Stimulated activated CD8-positive, alpha-beta memory T cell treated with anti-CD3 and anti-CD28 coated beads, Interleukin-4, amount 100 ng/mL, for 1 hour (primary cell): ENCODE measurements around the gene C1RL.
A peak's percentile ranks its signal among the peaks of the same experiment; 100 is the strongest.

ENCODE experiments used
- DNase-seq, 2 donors: peaks; one replicate each; pipeline ENCODE4 v3.0.0-alpha.2; 2020; ENCODE audit warnings: low read depth in 2 of 2, low spot score in 1 of 2

C1RL gene, protein sequence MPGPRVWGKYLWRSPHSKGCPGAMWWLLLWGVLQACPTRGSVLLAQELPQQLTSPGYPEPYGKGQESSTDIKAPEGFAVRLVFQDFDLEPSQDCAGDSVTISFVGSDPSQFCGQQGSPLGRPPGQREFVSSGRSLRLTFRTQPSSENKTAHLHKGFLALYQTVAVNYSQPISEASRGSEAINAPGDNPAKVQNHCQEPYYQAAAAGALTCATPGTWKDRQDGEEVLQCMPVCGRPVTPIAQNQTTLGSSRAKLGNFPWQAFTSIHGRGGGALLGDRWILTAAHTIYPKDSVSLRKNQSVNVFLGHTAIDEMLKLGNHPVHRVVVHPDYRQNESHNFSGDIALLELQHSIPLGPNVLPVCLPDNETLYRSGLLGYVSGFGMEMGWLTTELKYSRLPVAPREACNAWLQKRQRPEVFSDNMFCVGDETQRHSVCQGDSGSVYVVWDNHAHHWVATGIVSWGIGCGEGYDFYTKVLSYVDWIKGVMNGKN

DNA sequence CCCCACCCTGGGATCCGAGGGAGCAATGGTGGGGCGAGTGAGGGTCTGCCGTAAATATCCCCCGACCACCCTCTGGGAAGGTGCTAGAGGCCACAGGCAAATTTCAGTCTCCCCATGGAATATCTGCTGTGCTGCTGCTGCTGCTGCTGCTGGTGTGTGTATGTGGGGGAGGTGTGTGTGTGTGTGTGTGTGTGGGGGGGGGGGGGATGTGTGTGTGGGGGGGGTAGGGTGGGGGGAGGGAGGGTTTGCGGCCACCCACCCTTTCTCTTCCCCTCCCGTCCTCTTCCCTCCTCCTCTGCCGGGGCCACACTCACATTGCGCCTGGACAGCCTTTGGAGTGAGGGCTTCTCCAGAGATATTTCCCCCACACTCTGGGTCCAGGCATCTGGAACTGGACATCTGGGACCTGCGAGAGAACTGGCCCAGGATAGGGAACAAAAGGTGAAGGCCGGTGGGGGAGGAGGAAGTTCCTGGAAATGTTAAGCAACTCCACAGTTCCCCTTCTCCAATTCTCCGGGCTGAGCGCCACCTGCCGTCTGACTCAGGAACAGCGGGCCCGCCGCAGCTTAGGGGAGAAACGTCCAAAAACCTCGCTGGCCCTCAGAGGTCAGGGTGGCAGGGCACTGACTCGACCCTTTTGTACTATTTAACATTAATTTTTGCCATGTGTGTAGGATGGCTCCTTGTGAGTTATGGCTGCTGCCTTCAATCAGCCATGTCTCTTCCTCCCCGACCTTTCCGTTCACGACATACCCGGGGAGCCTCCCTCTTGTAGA is at the start of gene C1RL:
C1RL (minus strand) TSS at position 419 of the 776 bp plus-strand sequence; CDS start at position 385, 34 bp downstream.
- peak; percentile 67 to 78 for DNase-seq

DNA sequence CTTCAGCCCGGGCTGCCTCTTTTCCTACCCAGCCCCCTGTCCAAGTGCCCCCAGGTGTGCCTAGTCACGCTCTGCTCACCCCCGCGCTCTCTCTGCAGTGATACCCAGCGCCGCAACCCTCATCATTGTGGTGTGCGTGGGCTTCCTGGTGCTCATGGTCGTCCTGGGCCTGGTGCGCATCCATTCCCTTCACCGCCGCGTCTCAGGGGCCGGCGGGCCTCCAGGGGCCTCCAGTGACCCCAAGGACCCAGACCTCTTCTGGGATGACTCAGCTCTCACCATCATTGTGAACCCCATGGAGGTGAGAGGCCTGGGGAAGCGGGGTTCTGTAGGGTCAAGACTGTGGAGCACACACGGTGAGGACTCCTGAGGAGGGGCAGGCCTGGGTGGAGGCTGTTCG is 48.4 kb upstream of the C1RL start:
- DNase-seq = no peak

DNA sequence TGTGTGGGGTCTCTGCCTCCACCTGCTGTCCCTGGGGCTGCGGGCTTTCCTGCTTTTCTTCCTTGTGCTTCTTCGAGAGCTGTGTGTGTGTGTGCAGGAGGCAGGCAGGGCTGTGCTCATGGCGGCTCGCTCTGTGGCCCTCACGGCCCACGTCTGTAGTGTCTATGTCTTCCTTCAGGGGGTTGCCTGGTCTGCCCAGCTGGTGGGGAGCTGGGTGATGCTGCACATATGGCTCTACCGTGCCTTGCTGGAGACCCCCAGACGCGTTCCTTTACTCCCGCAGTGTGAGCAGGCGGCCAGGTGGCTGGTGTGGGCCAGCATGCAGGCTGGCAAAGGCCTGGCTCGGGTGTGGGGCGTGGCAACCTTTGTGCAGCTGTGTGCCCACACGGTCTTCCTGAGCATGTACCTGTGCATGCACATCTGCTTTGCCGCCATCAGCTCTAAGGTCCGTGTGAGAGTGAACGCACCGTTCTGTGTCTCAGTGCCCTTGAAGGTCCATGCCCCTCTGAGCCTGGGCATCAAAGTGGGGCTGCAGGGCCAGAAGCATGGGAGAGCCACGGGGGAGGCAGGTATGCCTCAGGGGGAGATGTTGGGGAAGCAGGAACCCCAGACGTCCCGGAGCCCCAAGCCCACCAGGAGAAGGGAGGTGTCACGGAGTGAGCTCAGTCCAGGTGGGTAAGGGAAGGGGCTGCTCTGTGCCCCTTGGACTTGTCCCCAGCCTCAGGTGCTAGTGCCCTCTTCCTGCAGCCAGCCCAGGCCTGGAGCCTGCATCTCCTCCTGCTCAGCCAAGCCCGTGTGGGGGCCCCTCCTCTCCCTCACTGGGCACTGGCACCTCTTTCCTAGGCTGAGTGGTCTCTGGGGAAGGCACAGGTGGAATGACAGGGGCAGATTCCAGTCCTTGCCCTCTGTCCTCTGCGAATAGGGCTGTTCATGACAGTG is 47.5 kb upstream of the C1RL start:
- DNase-seq = no peak

DNA sequence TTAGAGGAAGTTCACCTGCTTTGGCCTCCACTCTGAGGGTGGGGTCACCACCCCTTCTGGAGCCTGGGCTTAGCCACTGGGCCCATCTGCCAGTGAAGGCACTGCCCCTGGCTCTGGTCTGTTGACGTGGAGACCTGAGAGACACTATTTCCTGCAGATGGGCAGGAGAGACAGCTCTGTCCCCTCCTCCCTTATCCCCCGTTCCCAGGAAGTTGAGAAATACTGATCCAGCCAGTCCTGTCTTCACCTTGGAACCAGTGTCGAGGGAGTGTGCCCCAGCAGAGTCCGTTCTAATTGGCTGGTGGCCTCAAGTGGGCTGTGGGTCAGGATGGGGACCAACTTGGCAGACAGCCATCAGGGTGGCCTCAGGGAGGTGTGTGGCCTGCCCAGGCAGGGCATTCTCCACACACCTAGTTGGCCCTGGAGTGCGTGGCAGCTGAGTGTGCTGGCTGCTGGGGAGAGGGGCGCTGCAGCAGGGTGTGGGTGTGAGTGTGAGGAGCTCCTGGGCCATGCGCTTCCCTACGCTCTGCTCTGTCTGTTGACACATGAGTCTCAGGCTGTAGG is 46.5 kb upstream of the C1RL start:
- no peak for DNase-seq

DNA sequence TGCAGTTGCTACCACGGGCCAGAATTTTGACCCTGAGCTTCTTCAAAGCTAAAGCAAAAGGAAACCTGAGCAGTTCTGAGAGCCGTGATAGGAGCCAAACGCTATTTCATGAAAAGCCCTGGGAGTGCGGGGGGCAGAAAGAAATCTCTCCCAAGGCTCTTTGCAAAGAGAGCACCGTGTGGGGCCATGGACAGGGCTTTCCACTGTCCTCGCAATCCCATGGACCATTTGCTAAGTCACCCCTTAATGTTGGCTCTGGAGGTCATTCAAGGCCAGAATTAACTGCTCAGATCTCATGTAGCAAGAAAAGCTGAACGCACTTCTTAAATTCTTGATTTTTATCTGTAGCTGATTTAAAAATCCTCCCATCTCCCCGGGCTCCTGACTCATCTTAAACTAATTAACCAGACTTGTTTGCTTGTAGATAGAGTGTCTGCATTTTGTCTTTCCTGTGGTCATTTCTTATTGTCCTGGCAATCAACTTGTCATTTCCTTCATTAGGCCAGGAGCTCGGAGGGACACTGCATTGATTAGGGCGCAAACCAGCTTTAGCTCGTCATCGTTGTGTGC is 46.0 kb upstream of the C1RL start:
- DNase-seq = no peak

DNA sequence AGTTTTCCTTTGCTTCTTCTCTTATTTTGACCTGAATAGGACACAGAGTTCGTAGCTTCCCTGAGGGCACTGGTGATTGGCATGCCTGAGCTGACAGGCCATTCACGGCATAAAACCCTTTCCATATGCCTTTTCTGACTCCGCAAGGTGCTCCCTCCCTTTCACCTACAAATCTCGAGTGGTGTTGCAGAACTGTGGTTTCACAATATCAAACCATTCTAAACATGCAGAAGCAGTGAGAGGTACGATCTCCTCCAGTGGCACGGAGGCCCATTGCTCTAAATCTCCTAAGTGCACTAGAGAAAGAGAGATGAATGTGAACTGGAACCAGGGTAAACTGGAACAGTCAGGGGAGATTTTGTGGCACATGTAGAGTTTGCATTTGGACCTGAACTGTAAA is 45.0 kb upstream of the C1RL start:
- DNase-seq = no peak

DNA sequence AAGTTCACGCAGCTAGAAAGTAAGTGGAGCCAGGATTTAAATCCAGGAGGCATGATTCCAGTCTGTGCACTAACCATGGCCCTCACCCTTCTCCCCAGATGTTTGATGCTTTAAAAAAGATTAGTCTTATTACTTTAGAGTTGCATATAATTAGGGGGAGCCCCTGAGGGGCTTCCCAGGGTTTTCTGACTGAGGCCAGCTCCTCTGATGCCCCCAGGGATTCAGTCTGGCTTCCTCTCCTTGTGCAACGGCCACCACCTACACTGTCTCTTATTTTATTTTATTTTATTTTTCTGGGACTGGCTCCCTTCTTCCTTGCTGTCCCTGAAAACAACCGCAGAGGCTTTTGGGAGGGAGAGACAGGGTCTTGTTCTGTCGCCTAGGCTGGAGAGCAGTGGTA is 43.8 kb upstream of the C1RL start:
- no peak for DNase-seq

DNA sequence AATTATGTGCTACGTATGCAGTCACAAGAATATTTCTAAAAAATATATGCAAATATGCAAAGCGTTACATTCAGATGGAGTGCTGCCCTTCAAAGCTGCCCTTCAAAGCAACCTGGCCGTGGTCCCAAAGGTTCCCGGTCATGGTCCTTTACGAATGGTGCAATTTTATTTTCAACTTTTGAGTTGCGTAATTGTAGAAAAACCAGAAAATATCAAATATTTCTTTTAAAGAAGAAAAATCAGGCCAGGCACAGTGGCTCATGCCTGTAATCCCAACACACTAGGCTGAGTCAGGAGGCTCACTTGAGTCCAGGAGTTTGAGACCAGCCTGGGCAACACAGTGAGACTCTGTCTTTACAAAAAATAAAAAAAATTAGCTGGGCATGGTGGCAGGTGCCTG is 42.5 kb upstream of the C1RL start:
- no peak for DNase-seq

DNA sequence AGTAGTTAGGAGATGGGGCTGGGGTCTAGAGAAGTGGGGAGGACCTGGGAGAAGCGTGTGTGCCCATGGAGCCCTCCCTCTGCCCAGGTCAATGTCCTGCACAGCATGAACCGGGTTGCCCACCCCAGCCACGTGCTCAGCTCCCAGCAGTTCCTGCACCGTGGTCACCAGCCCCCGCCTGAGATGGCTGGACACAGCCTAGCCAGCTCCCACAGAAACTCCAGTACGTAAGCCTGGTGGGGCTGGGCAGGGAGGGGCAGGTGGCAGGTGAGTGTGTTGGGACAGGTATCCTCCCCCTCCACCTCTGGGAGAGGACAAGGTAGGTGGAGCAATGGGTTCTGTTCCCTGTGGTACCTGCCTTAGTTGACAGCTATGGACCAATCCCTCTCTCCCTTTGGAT is 41.8 kb upstream of the C1RL start:
- no peak for DNase-seq

DNA sequence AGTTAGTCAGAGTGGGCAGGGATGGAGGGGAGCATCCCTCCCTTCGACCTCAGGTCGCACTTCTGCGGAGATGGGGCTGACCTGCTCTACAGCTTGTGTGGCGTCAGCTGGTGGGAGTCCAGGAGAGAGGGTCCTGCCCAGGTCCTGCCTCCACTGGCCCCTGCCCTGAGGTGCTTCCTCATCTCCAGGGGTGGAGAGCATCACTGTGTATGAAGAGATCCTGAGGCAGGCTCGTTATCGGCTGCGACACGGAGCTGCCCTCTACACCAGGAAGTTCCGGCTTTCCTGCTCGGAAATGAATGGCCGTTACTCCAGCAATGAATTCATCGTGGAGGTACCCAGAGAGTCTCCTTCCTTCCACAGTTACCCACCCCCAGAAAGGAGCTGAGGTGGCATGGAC is 41.3 kb upstream of the C1RL start:
- no peak for DNase-seq

DNA sequence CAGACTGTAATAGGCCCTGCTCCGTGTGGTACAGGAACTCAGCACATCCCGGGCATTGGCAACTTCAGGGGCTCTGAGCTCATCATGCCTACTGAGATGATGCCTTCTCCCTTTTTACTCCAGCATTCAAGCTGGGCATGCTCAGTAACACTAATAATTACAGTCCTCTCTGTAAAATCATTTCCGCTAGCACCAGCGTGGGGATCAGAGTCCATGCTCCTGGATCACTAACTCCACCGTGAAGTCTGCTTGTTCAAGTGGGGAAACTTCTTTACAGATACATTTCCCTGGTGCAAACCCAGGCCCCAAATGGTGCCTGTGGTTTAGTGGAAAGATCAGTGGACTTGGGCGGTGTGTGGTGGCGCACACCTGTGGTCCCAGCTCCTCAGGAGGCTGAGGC is 37.9 kb upstream of the C1RL start:
- no peak for DNase-seq

DNA sequence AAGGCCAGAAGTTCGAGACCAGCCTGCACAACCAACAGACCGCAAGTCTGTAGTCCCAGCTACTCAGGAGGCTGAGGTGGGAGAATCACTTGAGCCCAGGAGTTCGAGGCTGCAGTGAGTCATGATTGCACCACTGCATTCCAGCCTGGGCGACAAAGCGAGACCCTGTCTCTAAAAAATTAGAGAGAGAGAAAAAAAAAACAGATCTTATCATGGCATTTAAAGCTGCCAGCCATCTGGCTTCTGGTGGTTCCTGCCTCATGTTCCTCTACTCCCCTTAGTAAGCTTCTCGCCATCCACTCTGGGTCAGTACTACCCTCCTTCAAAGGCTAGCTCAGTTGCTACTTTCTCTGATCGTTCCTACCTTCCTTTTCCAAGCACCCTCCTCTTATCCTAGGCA is 37.2 kb upstream of the C1RL start:
- DNase-seq = no peak

DNA sequence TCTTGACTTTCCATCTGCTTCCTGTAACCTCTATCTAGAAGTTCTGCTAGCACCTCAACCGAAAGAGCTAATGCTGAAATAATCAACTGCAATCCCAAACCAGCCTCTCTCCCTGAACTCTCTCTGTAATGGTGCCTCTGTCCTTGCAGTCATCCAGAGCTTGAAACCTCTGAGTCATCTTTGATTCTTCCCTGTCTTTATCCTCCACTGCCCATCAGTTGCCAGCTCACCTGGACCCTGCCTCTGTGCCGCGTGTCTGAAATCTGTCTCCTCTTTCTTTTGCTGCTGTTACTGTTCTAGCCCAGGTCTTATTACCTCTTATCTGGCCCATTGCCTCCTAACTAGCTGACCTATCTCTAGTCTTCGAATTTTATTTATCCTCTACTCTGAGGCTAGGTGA is 36.7 kb upstream of the C1RL start:
- no peak for DNase-seq

DNA sequence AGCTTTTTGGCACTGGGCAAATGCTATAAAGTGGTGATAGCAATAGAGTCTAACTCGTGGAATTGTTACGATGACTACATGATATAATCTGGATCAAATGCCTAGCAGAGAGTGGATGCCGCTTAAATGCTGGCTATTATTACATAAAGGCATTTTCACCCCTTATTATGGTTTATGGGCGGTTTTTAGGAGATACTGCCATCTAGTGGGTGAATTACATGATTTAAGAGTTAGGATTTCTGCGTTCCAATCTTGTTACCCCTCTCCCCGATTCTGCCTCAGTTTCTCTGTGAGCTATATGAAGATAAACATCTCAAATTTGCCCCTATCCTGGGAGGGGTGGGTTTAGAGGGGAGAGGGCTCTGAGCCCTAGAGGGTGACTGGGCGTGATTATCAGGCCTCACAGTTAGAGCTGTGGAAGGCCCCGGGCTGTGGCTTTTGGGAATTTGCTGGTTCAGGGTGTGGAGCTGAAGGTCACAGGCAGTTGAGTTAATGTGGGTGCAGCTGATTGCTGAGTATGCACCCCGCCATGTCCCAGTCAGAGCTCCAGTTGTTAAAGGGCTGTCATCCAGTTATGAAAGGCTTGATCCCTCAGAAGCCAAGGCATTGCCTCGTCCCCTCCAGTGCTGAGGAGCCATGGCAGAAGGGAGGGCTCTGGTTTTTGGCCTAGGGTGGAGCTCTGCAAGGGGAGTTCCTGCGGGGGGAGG is 35.6 kb upstream of the C1RL start:
- no peak for DNase-seq

DNA sequence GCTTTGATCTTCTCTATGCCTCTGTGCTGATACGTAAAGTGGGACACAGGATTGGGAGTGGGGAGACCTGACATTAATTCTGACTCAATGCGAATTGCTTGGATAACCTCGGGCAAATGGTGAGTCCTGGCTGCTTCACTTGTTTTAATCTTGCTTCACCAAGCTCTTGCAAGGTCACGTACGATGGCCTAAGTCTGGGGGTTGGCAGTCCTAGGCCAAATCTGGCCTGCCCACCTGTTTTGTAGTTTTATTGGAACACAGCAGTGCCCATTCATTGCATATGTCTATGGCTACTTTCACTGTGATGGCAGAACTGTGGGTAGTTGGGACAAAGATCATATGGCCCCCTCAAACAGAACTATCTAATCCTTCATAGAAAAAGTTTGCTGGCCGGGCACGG is 34.5 kb upstream of the C1RL start:
- no peak for DNase-seq

DNA sequence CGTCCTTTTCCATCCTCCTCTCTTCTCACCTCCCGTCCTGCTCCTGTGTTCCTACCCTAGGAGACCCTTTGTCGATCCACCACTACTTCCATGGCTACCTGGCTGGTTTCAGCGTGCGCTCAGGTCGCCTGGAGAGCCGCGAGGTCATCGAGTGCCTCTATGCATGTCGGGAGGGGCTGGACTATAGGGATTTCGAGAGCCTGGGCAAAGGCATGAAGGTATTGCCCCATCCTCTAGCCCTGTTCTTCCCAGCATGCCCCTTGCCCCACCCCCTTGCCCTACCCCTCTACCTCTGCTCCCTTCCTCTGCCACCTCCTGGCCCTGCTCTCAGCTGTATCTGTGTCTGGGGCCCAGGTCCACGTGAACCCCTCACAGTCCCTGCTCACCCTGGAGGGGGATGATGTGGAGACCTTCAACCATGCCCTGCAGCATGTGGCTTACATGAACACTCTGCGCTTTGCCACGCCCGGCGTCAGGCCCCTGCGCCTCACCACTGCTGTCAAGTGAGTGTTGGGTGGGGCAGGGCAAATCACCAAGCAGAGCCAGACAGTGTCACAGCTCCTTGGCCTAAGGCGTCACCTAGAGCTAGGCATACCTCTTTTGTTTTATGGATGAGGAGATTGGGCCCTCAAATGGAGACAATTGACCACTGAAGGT is 33.9 kb upstream of the C1RL start:
- no peak for DNase-seq

DNA sequence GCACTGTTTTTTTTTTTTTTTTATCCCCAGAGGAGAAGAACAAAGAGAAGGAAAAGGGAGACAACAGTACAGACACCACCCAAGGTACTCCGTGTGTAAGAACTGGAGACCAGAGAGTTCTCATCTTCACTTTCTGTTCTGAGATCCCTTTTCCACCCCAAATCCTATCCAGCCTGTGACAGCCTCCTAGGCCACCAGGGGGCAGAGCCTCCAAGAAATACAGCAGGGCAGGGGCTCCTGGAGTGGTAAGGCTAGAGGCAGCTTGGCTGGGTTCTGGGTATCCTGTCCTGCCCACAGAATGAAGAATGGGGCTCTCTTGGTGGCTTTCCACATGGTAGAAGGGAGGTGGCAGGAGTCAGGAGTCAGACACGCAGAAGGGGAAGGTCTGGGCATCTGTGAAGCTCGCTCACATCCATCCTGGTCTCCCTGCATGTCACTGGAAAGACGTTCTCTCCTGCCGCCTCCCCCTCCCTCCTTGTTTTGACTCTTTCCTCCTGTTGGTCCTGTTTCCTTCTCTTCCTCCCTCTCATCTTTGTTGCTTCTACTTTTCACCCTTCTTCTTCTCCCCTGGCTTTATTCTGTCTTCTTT is 33.1 kb upstream of the C1RL start:
- DNase-seq = peak in 1 of 2 donors; percentile 20

DNA sequence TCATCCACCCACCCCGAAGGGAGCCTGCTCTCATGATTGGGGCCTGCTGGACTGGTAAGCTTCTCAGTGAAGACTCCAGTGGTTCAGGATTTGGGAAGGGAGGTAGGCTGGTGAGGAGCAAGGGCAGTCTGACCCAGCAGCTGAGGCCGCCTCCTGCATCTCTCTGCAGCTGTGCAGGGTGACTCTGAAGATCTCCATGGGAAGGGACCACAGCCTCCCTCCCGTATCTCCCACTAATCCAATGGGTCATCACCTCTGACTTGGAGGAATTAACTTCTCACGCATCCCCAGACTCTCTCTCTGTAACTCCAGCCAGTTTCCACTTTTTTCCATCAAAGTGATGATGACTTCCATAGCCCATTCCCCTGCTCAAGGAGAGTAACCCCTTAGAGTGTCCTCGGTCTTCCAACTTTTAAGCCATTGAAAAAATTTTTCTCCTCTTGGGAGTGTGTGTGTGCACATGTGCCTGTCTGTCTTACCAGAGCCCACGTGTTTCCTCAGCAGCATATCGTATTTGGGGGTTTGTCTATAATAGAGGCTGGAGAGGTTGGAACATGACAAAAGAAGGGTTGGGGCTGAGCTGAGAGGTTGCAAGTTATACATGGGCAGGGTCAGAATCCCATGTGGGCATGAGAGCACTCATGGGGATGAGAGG is 32.5 kb upstream of the C1RL start:
- DNase-seq = no peak

DNA sequence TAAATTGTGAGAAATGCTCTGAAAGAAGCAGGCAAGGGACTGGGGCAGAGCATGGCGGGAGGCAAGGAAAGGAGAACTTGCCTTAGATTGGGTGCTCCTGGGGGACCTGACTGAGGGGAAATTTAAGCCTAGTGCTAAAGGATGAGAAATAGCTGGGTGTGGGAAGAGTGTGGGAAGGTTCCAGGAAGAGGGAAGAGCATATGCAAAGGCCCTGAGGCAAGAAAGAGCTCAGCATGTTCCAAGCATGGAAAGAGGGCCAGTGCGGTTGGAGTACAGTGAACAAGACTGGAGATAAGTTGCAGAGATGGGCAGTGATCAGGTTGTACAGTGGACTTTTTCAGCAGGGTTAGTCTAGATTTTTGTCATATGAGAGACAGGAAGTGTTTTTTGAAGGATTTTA is 30.2 kb upstream of the C1RL start:
- no peak for DNase-seq
